WTC11 (cell line): ENCODE measurements around the gene HMBS. TPM values are rescaled to one million over a fixed set of nuclear protein-coding genes. Genes with fewer than 3 reads are reported as not detected.

ENCODE experiments used
- ATAC-seq: fragments of 200-7000 bp; cut with Tn5 transposase; 2 replicates; pipeline ENCODE4 v1.10.0; 2021; ENCODE audit warnings: mild to moderate bottlenecking, moderate library complexity
- CTCF ChIA-PET: fragments of 300-600 bp; sonication (Branson Sonifier 250); formaldehyde crosslinking; loops from one replicate; lab custom pipeline; 2021; ENCODE audit warnings: antibody characterized with exemption; lab: Charles Lee
- POLR2A ChIA-PET: fragments of 350-600 bp; sonication (Branson Sonifier 250); formaldehyde crosslinking; loops from one replicate; lab custom pipeline; 2021; ENCODE audit warnings: antibody characterized with exemption; lab: Charles Lee
- DNase-seq: peaks from one replicate; pipeline ENCODE4 v3.0.0; 2021; ENCODE audit warnings: low spot score
- H3K27ac Mint-ChIP-seq: 2 replicates; pipeline ENCODE4 v1.8.0; 2021; ENCODE audit warnings: mixed read lengths
- H3K27me3 Mint-ChIP-seq: 2 replicates; pipeline ENCODE4 v1.8.0; 2021; ENCODE audit warnings: low read depth, mild to moderate bottlenecking, moderate library complexity, mixed read lengths
- H3K36me3 Mint-ChIP-seq: 2 replicates; pipeline ENCODE4 v1.8.0; 2021; ENCODE audit warnings: mixed read lengths
- H3K4me1 Mint-ChIP-seq: 2 replicates; pipeline ENCODE4 v1.8.0; 2022; ENCODE audit warnings: mixed read lengths
- H3K4me3 Mint-ChIP-seq: 2 replicates; pipeline ENCODE4 v1.8.0; 2021; ENCODE audit warnings: mild to moderate bottlenecking, moderate library complexity, mixed read lengths
- H3K9me3 Mint-ChIP-seq: 2 replicates; pipeline ENCODE4 v1.8.0; 2021; ENCODE audit warnings: mixed read lengths
- CBFB ChIP-seq: sonication (generic); formaldehyde crosslinking; IDR thresholded peaks from 2 replicates; pipeline ENCODE4 v1.8.1; 2022; ENCODE audit warnings: mild to moderate bottlenecking, low read depth, missing genetic modification reagents
- E2F1 ChIP-seq: sonication (generic); formaldehyde crosslinking; IDR thresholded peaks from 2 replicates; pipeline ENCODE4 v1.8.0; 2022; ENCODE audit warnings: mild to moderate bottlenecking, missing genetic modification reagents
- ELF4 ChIP-seq: sonication (generic); formaldehyde crosslinking; IDR thresholded peaks from 2 replicates; pipeline ENCODE4 v1.8.1; 2022; ENCODE audit warnings: low read depth, mild to moderate bottlenecking, moderate library complexity, missing genetic modification reagents
- GABPB1 ChIP-seq: sonication (generic); formaldehyde crosslinking; IDR thresholded peaks from 2 replicates; pipeline ENCODE4 v1.8.1; 2023; ENCODE audit warnings: mild to moderate bottlenecking, missing genetic modification reagents
- HMGXB4 ChIP-seq: sonication (generic); formaldehyde crosslinking; IDR thresholded peaks from 2 replicates; pipeline ENCODE4 v1.8.1; 2023; ENCODE audit warnings: mild to moderate bottlenecking, moderate library complexity, missing genetic modification reagents
- IRF1 ChIP-seq: sonication (generic); formaldehyde crosslinking; IDR thresholded peaks from 2 replicates; pipeline ENCODE4 v1.8.0; 2023; ENCODE audit warnings: missing genetic modification reagents
- MYBL2 ChIP-seq: sonication (generic); formaldehyde crosslinking; IDR thresholded peaks from 2 replicates; pipeline ENCODE4 v1.8.1; 2023; ENCODE audit warnings: mild to moderate bottlenecking, moderate library complexity, missing genetic modification reagents
- PREB ChIP-seq: sonication (generic); formaldehyde crosslinking; IDR thresholded peaks from 2 replicates; pipeline ENCODE4 v1.8.1; 2022; ENCODE audit warnings: mild to moderate bottlenecking, missing genetic modification reagents, moderate library complexity, borderline replicate concordance
- RELA ChIP-seq: sonication (generic); formaldehyde crosslinking; IDR thresholded peaks from 2 replicates; pipeline ENCODE4 v1.8.1; 2022; ENCODE audit warnings: missing genetic modification reagents, mild to moderate bottlenecking, borderline replicate concordance
- TEAD1 ChIP-seq: sonication (generic); formaldehyde crosslinking; IDR thresholded peaks from 2 replicates; pipeline ENCODE4 v1.8.0; 2022; ENCODE audit warnings: mild to moderate bottlenecking, missing genetic modification reagents
- TP53 ChIP-seq: sonication (generic); formaldehyde crosslinking; IDR thresholded peaks from 2 replicates; pipeline ENCODE4 v1.8.1; 2023; ENCODE audit warnings: mild to moderate bottlenecking, missing genetic modification reagents
- ZBTB43 ChIP-seq: sonication (generic); formaldehyde crosslinking; IDR thresholded peaks from 2 replicates; pipeline ENCODE4 v1.8.1; 2023; ENCODE audit warnings: mild to moderate bottlenecking, missing genetic modification reagents
- ZNF121 ChIP-seq: sonication (generic); formaldehyde crosslinking; IDR thresholded peaks from 2 replicates; pipeline ENCODE4 v1.8.0; 2023; ENCODE audit warnings: missing genetic modification reagents
- ZNF263 ChIP-seq: sonication (generic); formaldehyde crosslinking; IDR thresholded peaks from 2 replicates; pipeline ENCODE4 v1.8.1; 2022; ENCODE audit warnings: low read depth, mild to moderate bottlenecking, moderate library complexity, missing genetic modification reagents
- ZNF396 ChIP-seq: fragments of 250-450 bp; sonication (Bioruptor Pico); IDR thresholded peaks from 2 replicates; pipeline ENCODE4 v1.8.0; 2021; ENCODE audit warnings: mild to moderate bottlenecking, moderate library complexity, borderline replicate concordance
- ZNF416 ChIP-seq: fragments of 250-450 bp; sonication (Bioruptor Pico); IDR thresholded peaks from 2 replicates; pipeline ENCODE4 v1.9.0; 2021; ENCODE audit warnings: mild to moderate bottlenecking, inconsistent platforms
- ZNF423 ChIP-seq: fragments of 250-450 bp; sonication (Bioruptor Pico); IDR thresholded peaks from 2 replicates; pipeline ENCODE4 v2.1.2; 2022; ENCODE audit warnings: mild to moderate bottlenecking, moderate library complexity
- total RNA-seq: library from RNA; stranded (reverse); gene quantifications from 3 replicates; pipeline ENCODE4 v1.2.3, GENCODE V29; 2021
- TF ChIP-seq, protein P1 (sequence below): sonication (generic); formaldehyde crosslinking; conservative IDR thresholded peaks from 2 replicates; pipeline ENCODE4 v1.8.1; 2023; ENCODE audit warnings: mild to moderate bottlenecking, low read depth, missing genetic modification reagents, moderate library complexity
- TF ChIP-seq, protein P2 (sequence below): sonication (generic); formaldehyde crosslinking; IDR thresholded peaks from 2 replicates; pipeline ENCODE4 v1.8.1; 2022; ENCODE audit warnings: low read depth, mild to moderate bottlenecking, moderate library complexity, missing genetic modification reagents, borderline replicate concordance
- TF ChIP-seq, protein P3 (sequence below): sonication (generic); formaldehyde crosslinking; IDR thresholded peaks from 2 replicates; pipeline ENCODE4 v1.8.1; 2023; ENCODE audit warnings: mild to moderate bottlenecking, missing genetic modification reagents, borderline replicate concordance

Gene HMBS
- total RNA-seq, 1 experiment from 2014 or later: 62.3 TPM

DNA sequence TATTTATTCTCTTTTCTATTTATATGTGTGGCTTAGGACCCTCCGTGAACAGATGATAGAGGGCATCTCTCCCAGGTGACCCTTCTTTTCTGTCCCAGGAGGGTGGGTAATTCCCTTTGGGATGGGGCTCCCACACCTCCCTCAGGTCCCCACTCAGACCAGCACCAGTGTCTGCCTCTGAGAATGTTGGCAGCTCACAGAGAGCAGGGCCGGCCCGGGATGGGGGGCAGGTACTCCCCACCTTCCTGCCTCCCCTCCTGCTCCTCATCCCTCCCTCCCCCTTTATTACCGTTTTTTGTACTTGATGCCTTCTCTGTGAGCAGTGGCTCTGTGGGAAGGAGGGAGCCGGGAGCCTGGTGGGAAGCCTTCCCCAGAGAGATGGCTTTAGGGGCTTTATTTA, 31.9 kb downstream of the HMBS start:
- H3K4me1 Mint-ChIP-seq: peaks cover 18% of the 10 kb centered on the region
- ATAC-seq (no peak), DNase-seq (no peak)
- H3K27ac Mint-ChIP-seq: no peak overlapping the region
- no peaks in the 10 kb centered on the region; the same call in 1 of the 2 replicates for H3K27me3 Mint-ChIP-seq
- H3K36me3 Mint-ChIP-seq: no peaks in the 10 kb centered on the region; the same call in 1 of the 2 replicates
- TF ChIP-seq, protein P1, sequence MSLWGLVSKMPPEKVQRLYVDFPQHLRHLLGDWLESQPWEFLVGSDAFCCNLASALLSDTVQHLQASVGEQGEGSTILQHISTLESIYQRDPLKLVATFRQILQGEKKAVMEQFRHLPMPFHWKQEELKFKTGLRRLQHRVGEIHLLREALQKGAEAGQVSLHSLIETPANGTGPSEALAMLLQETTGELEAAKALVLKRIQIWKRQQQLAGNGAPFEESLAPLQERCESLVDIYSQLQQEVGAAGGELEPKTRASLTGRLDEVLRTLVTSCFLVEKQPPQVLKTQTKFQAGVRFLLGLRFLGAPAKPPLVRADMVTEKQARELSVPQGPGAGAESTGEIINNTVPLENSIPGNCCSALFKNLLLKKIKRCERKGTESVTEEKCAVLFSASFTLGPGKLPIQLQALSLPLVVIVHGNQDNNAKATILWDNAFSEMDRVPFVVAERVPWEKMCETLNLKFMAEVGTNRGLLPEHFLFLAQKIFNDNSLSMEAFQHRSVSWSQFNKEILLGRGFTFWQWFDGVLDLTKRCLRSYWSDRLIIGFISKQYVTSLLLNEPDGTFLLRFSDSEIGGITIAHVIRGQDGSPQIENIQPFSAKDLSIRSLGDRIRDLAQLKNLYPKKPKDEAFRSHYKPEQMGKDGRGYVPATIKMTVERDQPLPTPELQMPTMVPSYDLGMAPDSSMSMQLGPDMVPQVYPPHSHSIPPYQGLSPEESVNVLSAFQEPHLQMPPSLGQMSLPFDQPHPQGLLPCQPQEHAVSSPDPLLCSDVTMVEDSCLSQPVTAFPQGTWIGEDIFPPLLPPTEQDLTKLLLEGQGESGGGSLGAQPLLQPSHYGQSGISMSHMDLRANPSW: no peak
- TF ChIP-seq, protein P2, sequence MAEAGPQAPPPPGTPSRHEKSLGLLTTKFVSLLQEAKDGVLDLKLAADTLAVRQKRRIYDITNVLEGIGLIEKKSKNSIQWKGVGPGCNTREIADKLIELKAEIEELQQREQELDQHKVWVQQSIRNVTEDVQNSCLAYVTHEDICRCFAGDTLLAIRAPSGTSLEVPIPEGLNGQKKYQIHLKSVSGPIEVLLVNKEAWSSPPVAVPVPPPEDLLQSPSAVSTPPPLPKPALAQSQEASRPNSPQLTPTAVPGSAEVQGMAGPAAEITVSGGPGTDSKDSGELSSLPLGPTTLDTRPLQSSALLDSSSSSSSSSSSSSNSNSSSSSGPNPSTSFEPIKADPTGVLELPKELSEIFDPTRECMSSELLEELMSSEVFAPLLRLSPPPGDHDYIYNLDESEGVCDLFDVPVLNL (CRISPR knock-in tag): no peak
- TF ChIP-seq IRF1: no peak
- TF ChIP-seq, protein P3, sequence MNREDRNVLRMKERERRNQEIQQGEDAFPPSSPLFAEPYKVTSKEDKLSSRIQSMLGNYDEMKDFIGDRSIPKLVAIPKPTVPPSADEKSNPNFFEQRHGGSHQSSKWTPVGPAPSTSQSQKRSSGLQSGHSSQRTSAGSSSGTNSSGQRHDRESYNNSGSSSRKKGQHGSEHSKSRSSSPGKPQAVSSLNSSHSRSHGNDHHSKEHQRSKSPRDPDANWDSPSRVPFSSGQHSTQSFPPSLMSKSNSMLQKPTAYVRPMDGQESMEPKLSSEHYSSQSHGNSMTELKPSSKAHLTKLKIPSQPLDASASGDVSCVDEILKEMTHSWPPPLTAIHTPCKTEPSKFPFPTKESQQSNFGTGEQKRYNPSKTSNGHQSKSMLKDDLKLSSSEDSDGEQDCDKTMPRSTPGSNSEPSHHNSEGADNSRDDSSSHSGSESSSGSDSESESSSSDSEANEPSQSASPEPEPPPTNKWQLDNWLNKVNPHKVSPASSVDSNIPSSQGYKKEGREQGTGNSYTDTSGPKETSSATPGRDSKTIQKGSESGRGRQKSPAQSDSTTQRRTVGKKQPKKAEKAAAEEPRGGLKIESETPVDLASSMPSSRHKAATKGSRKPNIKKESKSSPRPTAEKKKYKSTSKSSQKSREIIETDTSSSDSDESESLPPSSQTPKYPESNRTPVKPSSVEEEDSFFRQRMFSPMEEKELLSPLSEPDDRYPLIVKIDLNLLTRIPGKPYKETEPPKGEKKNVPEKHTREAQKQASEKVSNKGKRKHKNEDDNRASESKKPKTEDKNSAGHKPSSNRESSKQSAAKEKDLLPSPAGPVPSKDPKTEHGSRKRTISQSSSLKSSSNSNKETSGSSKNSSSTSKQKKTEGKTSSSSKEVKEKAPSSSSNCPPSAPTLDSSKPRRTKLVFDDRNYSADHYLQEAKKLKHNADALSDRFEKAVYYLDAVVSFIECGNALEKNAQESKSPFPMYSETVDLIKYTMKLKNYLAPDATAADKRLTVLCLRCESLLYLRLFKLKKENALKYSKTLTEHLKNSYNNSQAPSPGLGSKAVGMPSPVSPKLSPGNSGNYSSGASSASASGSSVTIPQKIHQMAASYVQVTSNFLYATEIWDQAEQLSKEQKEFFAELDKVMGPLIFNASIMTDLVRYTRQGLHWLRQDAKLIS: no peak
- TF ChIP-seq ZNF263 (CRISPR knock-in tag): no peak
- TF ChIP-seq CBFB: no peak
- TF ChIP-seq E2F1 (CRISPR knock-in tag): no peak
- TF ChIP-seq ZNF423: no peak
- no peak for TF ChIP-seq ELF4
- TF ChIP-seq ZNF416 (CRISPR knock-in tag): no peak
- TF ChIP-seq TP53 (CRISPR knock-in tag): no peak
- no peak for TF ChIP-seq ZNF121 (CRISPR knock-in tag)
- no peak for TF ChIP-seq ZBTB43 (CRISPR knock-in tag)
- no peak for TF ChIP-seq PREB
- no peak for TF ChIP-seq HMGXB4 (CRISPR knock-in tag)
- no peak for TF ChIP-seq MYBL2 (CRISPR knock-in tag)
- TF ChIP-seq RELA (CRISPR knock-in tag): no peak
- no peak for TF ChIP-seq TEAD1 (CRISPR knock-in tag)
- no peak for TF ChIP-seq GABPB1
- no peak for TF ChIP-seq ZNF396 (CRISPR knock-in tag)
- CTCF ChIA-PET: no interaction called here
- no peaks in the 10 kb centered on the region for H3K9me3 Mint-ChIP-seq
- no peak overlapping the region for H3K4me3 Mint-ChIP-seq
- POLR2A ChIA-PET: no interaction called here
